Neural cell (in vitro differentiated cells): ENCODE results near the gene SLC52A1. TPM values are rescaled to one million over a fixed set of nuclear protein-coding genes. Genes with fewer than 3 reads are reported as not detected.

Source experiments
- H2AFZ ChIP-seq: fragments of 200-600, 300-800 bp; sonication (generic), shearing (Covaris generic); 2 replicates; pipeline ENCODE4 v1.6.0; 2014; ENCODE audit warnings: low read depth, mild to moderate bottlenecking, antibody characterized with exemption, low read length, moderate library complexity
- H3F3A ChIP-seq: fragments of 200-600 bp; shearing (Covaris generic); 2 replicates; pipeline ENCODE4 v1.6.1; 2016; ENCODE audit warnings: mild to moderate bottlenecking, moderate library complexity, mixed read lengths, antibody characterized with exemption, low read length; ENCODE audit not compliant: insufficient read depth, poor library complexity, severe bottlenecking
- H3K27ac ChIP-seq: fragments of 200-600, 300-800 bp; sonication (generic), shearing (Covaris generic); 2 replicates; pipeline ENCODE4 v1.5.1; 2014; ENCODE audit warnings: mild to moderate bottlenecking, low read length, moderate library complexity
- H3K27me3 ChIP-seq: fragments of 300-800, 200-600 bp; sonication (generic), shearing (Covaris generic); 2 replicates; pipeline ENCODE4 v1.6.0; 2014; ENCODE audit warnings: mild to moderate bottlenecking, low read depth, low read length, moderate library complexity; ENCODE audit not compliant: insufficient read depth
- H3K36me3 ChIP-seq: fragments of 300-800, 200-600 bp; sonication (generic), shearing (Covaris generic); 2 replicates; pipeline ENCODE4 v1.5.1; 2014; ENCODE audit warnings: mild to moderate bottlenecking, antibody characterized with exemption, low read length, moderate library complexity; ENCODE audit not compliant: insufficient read depth
- H3K4me2 ChIP-seq: fragments of 300-800, 200-600 bp; sonication (generic), shearing (Covaris generic); 2 replicates; pipeline ENCODE4 v1.6.0; 2014; ENCODE audit warnings: mild to moderate bottlenecking, low read length
- H3K4me3 ChIP-seq: fragments of 300-800, 200-600 bp; sonication (generic), shearing (Covaris generic); 2 replicates; pipeline ENCODE4 v1.5.1; 2014; ENCODE audit warnings: mild to moderate bottlenecking, low read length, moderate library complexity
- H3K79me2 ChIP-seq: fragments of 200-600 bp; shearing (Covaris generic); replicated peaks from 2 replicates; pipeline ENCODE4 v1.6.0; 2014; ENCODE audit warnings: mild to moderate bottlenecking, low read length, moderate library complexity; ENCODE audit not compliant: insufficient read depth
- H3K9ac ChIP-seq: fragments of 300-800, 200-600 bp; sonication (generic), shearing (Covaris generic); 2 replicates; pipeline ENCODE4 v1.6.1; 2016; ENCODE audit warnings: mild to moderate bottlenecking, low read length, mixed read lengths
- H3K9me2 ChIP-seq: fragments of 200-600 bp; shearing (Covaris generic); 2 replicates; pipeline ENCODE4 v1.6.1; 2016; ENCODE audit warnings: mild to moderate bottlenecking, low read length, mixed read lengths; ENCODE audit not compliant: insufficient read depth
- H3K9me3 ChIP-seq: fragments of 200-600, 300-800 bp; sonication (generic), shearing (Covaris generic); 2 replicates; pipeline ENCODE4 v1.6.1; 2016; ENCODE audit warnings: mild to moderate bottlenecking, mixed run types, low read length, moderate library complexity, mixed read lengths
- H4K20me1 ChIP-seq: fragments of 200-600 bp; shearing (Covaris generic); 2 replicates; pipeline ENCODE4 v1.6.1; 2016; ENCODE audit warnings: mild to moderate bottlenecking, mixed run types; ENCODE audit not compliant: insufficient read depth
- EP300 ChIP-seq: fragments of 450-650 bp; conservative IDR thresholded peaks from 2 replicates; pipeline ENCODE4 v1.6.1; 2014; ENCODE audit warnings: antibody characterized with exemption, mild to moderate bottlenecking, moderate library complexity; ENCODE audit not compliant: poor library complexity, severe bottlenecking
- EZH2 ChIP-seq: fragments of 200-600, 300-800 bp; shearing (Covaris generic), sonication (generic); IDR thresholded peaks from 2 replicates; pipeline ENCODE4 v1.6.1; 2014; ENCODE audit warnings: antibody characterized with exemption, low read length, borderline replicate concordance, mild to moderate bottlenecking; ENCODE audit not compliant: insufficient read depth, poor library complexity, severe bottlenecking
- MXI1 ChIP-seq: fragments of 450-650 bp; conservative IDR thresholded peaks from 2 replicates; pipeline ENCODE4 v1.6.1; 2014; ENCODE audit warnings: antibody characterized with exemption, mild to moderate bottlenecking; ENCODE audit not compliant: poor library complexity, severe bottlenecking
- POLR2AphosphoS5 ChIP-seq: IDR thresholded peaks from 2 replicates; pipeline ENCODE4 v1.6.1; 2012
- RAD21 ChIP-seq: fragments of 450-650 bp; conservative IDR thresholded peaks from 2 replicates; pipeline ENCODE4 v1.6.1; 2014; ENCODE audit warnings: antibody characterized with exemption, mild to moderate bottlenecking, moderate library complexity
- SMC3 ChIP-seq: fragments of 450-650 bp; conservative IDR thresholded peaks from 2 replicates; pipeline ENCODE4 v1.6.1; 2014; ENCODE audit warnings: antibody characterized with exemption, mild to moderate bottlenecking, moderate library complexity; ENCODE audit not compliant: poor library complexity
- TAF1 ChIP-seq: IDR thresholded peaks from 2 replicates; pipeline ENCODE4 v1.6.1; 2012; ENCODE audit warnings: low read depth
- polyA plus RNA-seq: library from polyadenylated mRNA; depleted of rRNA; stranded (reverse); fragments of >200 nt; gene quantifications from 2 replicates; pipeline ENCODE4 v1.2.3, GENCODE V29; 2014
- TF ChIP-seq, protein P1 (sequence below): fragments of 450-650 bp; IDR thresholded peaks from 2 replicates; pipeline ENCODE4 v1.5.1; 2014; ENCODE audit warnings: antibody characterized with exemption, mild to moderate bottlenecking, moderate library complexity; ENCODE audit not compliant: poor library complexity, severe bottlenecking
- TF ChIP-seq, protein P2 (sequence below): IDR thresholded peaks from 2 replicates; pipeline ENCODE4 v1.6.1; 2012; ENCODE audit warnings: borderline replicate concordance

The SLC52A1 gene
- polyA plus RNA-seq, 1 donor from 2014 or later = not detected

DNA sequence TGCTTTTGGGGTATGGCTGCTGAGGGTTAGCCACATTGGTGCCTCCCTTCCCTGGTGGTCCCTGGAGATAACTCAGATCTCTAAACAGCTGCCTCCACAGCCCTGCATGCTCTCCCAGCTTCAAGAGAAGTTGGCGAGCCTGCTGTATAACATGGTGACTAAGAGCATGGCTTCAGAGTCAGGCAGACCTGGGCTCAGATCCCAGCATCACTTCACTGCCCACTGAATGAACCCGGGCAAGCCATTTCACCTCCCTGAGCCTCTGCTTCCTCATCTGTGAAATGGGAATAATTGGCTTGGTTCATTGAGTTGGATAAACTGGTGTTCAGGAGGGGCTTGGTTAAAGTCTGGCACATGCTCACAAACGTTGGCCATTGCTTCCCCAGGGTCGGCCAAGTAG, 20.9 kb downstream of the SLC52A1 start:
- no peaks in the 10 kb centered on the region for H3K79me2 ChIP-seq

DNA sequence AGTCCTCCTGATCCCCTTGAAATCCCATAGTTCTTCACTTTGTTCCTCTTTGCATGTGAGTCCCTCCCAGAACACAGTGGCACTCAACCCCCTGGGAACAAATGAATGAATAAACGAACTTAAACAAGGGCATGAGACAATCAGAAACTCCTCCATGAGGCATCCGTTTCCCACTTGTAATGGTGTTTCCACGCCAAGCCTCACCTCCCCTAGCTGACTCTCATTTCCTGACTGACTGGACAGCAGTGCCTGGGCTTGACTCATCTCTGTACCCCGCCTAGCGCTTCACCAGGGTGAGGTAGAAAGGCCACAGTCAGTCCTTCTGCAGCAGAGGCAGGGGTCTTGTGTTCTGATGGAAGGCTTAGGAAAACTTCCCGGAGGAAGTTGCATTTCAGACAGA, 23.3 kb downstream of the SLC52A1 start:
- no peak for TF ChIP-seq POLR2AphosphoS5
- no peak for TF ChIP-seq MXI1
- Histone ChIP-seq H3K9ac (no peak overlapping the region), H4K20me1 (no peaks in the 10 kb centered on the region), H3K79me2 (no peaks in the 10 kb centered on the region), H3K9me3 (no peaks in the 10 kb centered on the region), H3K36me3 (no peaks in the 10 kb centered on the region), H3K9me2 (no peaks in the 10 kb centered on the region), H2AFZ (no peak overlapping the region), H3F3A (no peaks in the 10 kb centered on the region), H3K27ac (no peak overlapping the region), H3K4me3 (no peak overlapping the region), H3K27me3 (no peaks in the 10 kb centered on the region), H3K4me2 (no peak overlapping the region)

More for the DNA sequence above, 20.9 kb downstream of the SLC52A1 start:
- Histone ChIP-seq H4K20me1 (no peaks in the 10 kb centered on the region), H3K36me3 (no peaks in the 10 kb centered on the region), H3K9me3 (no peaks in the 10 kb centered on the region), H3K27ac (no peak overlapping the region), H3K9ac (no peak overlapping the region), H3K9me2 (no peaks in the 10 kb centered on the region), H3K4me3 (no peak overlapping the region), H2AFZ (no peak overlapping the region), H3K27me3 (no peaks in the 10 kb centered on the region), H3K4me2 (no peak overlapping the region), H3F3A (no peaks in the 10 kb centered on the region)
- no peak for TF ChIP-seq SMC3

DNA sequence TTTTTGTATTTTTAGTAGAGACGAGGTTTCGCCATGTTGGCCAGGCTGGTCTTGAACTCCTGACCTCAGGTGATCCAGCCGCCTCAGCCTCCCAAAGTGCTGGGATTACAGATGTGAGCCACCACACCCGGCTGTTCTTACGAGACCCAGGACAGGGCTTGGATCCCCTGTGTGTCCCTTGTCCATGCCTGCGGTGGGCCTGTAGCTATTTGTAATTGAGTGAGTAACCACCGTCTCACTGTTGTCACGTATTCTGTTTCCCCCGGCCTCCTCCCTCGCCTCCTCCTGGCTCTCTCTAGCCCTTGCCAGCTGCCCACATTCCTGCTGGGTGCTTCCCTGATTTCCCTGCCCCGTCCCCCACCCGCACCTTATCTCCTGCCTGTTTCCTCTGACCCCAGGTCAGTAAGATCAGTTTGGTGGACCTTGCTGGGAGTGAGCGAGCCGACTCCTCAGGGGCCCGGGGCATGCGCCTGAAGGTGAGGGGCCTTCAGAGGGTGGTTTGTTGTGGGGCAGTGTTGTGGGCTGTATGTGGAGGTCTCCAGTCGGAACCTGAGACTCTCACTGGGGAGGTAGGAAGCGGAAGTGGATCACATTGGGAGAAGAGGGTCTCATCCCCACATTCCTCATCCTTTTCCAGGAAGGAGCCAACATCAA, 31.9 kb downstream of the SLC52A1 start:
- H3K79me2 ChIP-seq = peaks cover 14% of the 10 kb centered on the region
- no peaks in the 10 kb centered on the region for H3K36me3 ChIP-seq
- H3K4me2 ChIP-seq = no peak overlapping the region
- H3F3A ChIP-seq = no peaks in the 10 kb centered on the region
- no peaks in the 10 kb centered on the region for H4K20me1 ChIP-seq
- H3K9ac ChIP-seq = no peak overlapping the region
- no peak overlapping the region for H2AFZ ChIP-seq
- no peak overlapping the region for H3K27ac ChIP-seq
- H3K9me3 ChIP-seq = no peaks in the 10 kb centered on the region
- H3K27me3 ChIP-seq = no peaks in the 10 kb centered on the region
- no peak for TF ChIP-seq POLR2AphosphoS5
- TF ChIP-seq MXI1 = no peak
- TF ChIP-seq, protein P1, sequence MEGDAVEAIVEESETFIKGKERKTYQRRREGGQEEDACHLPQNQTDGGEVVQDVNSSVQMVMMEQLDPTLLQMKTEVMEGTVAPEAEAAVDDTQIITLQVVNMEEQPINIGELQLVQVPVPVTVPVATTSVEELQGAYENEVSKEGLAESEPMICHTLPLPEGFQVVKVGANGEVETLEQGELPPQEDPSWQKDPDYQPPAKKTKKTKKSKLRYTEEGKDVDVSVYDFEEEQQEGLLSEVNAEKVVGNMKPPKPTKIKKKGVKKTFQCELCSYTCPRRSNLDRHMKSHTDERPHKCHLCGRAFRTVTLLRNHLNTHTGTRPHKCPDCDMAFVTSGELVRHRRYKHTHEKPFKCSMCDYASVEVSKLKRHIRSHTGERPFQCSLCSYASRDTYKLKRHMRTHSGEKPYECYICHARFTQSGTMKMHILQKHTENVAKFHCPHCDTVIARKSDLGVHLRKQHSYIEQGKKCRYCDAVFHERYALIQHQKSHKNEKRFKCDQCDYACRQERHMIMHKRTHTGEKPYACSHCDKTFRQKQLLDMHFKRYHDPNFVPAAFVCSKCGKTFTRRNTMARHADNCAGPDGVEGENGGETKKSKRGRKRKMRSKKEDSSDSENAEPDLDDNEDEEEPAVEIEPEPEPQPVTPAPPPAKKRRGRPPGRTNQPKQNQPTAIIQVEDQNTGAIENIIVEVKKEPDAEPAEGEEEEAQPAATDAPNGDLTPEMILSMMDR = no peak
- no peak for TF ChIP-seq SMC3
- TF ChIP-seq TAF1 = no peak
- no peak for TF ChIP-seq RAD21
- TF ChIP-seq, protein P2, sequence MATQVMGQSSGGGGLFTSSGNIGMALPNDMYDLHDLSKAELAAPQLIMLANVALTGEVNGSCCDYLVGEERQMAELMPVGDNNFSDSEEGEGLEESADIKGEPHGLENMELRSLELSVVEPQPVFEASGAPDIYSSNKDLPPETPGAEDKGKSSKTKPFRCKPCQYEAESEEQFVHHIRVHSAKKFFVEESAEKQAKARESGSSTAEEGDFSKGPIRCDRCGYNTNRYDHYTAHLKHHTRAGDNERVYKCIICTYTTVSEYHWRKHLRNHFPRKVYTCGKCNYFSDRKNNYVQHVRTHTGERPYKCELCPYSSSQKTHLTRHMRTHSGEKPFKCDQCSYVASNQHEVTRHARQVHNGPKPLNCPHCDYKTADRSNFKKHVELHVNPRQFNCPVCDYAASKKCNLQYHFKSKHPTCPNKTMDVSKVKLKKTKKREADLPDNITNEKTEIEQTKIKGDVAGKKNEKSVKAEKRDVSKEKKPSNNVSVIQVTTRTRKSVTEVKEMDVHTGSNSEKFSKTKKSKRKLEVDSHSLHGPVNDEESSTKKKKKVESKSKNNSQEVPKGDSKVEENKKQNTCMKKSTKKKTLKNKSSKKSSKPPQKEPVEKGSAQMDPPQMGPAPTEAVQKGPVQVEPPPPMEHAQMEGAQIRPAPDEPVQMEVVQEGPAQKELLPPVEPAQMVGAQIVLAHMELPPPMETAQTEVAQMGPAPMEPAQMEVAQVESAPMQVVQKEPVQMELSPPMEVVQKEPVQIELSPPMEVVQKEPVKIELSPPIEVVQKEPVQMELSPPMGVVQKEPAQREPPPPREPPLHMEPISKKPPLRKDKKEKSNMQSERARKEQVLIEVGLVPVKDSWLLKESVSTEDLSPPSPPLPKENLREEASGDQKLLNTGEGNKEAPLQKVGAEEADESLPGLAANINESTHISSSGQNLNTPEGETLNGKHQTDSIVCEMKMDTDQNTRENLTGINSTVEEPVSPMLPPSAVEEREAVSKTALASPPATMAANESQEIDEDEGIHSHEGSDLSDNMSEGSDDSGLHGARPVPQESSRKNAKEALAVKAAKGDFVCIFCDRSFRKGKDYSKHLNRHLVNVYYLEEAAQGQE = no peak
- no peak for TF ChIP-seq EZH2
- TF ChIP-seq EP300 = no peak
- no peak overlapping the region for H3K4me3 ChIP-seq
- H3K9me2 ChIP-seq = no peaks in the 10 kb centered on the region
